Lower lobe of right lung (tissue), 2 donors: Measurements from ENCODE around the gene PDGFC. TPM values are rescaled to one million over a fixed set of nuclear protein-coding genes. Genes with fewer than 3 reads are reported as not detected.

Experiments
- ATAC-seq, 2 donors: fragments of 200-7000 bp; cut with Tn5 transposase; one replicate each; pipeline ENCODE4 v1.9.1; 2020 to 2022; ENCODE audit warnings: mild to moderate bottlenecking in 2 of 2, moderate library complexity in 2 of 2
- DNase-seq: peaks from one replicate; pipeline ENCODE4 v3.0.0-alpha.2; 2020
- H3K27ac ChIP-seq: fragments of 200-600 bp; one replicate; pipeline ENCODE4 v1.8.0; 2022
- H3K27me3 ChIP-seq: fragments of 200-600 bp; one replicate; pipeline ENCODE4 v1.8.0; 2022; ENCODE audit warnings: low read depth
- H3K36me3 ChIP-seq: fragments of 200-600 bp; one replicate; pipeline ENCODE4 v1.8.0; 2022; ENCODE audit warnings: mild to moderate bottlenecking
- H3K4me1 ChIP-seq: fragments of 200-600 bp; one replicate; pipeline ENCODE4 v1.8.0; 2022
- H3K4me3 ChIP-seq: fragments of 200-600 bp; one replicate; pipeline ENCODE4 v1.8.0; 2022; ENCODE audit warnings: mild to moderate bottlenecking
- H3K9me3 ChIP-seq: fragments of 200-600 bp; one replicate; pipeline ENCODE4 v1.8.0; 2022
- intact Hi-C: fragments of 100-400 bp; cut with DNase I; formaldehyde crosslinking; loops from one replicate; pipeline ENCODE4 v1.11.0; 2022
- total RNA-seq: library from RNA; stranded (reverse); fragmentation: NEBNext Ultra II Directional; extraction: Animal tissue kit (Norgen Biotek cat#: 25700); gene quantifications from one replicate; pipeline ENCODE4 v1.2.1, GENCODE V29; 2021
- TF ChIP-seq, protein P1 (sequence below): fragments of 200-600 bp; IDR thresholded peaks from one replicate; pipeline ENCODE4 v1.8.0; 2022; ENCODE audit warnings: antibody characterized with exemption, mild to moderate bottlenecking
- donor health status: DM: no; HTN: yes; CAD: no; lungs with severe emphysema.

The PDGFC gene
- total RNA-seq, 1 donor from 2014 or later: 30.6 TPM

DNA sequence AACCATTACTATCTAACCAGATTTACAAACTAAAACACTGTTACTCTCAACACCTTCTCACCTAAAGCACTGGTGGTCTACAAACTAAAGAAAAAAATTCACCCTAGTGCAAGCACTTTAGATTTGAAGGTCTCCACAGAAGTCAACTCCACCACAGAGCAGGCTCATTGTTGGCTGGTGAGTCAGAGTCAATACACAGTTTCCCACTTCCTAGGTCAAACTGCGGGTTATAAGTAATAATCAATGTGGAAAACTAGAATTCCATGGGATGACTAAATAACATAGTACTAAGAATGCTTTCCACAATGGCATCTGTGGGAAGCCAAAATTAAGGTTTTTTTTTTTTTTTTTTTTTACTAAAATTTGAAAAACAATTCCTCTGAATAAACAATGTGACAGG, 191.8 kb downstream of the PDGFC start:
- intact Hi-C loops: no loop called here
- H3K27ac ChIP-seq: no peak overlapping the region

DNA sequence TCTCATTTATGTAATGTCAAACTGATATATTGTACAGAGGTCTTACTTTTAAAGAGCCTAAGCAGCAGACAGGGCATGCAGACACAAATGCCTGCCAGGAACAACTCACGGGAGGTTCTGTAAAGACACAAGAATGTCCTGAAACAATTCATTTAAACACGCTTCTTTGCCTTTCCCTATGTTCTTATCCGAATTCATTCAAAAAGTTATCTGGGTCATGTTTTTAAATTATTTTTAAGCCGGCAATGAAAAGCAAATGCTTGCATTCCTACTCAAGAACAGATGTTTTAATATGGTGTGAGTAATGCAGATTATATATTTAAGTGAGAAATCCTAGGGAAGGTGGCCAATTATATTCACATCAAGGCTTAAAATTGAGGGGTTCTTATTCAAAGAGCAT, 192.6 kb downstream of the PDGFC start:
- TF ChIP-seq, protein P1, sequence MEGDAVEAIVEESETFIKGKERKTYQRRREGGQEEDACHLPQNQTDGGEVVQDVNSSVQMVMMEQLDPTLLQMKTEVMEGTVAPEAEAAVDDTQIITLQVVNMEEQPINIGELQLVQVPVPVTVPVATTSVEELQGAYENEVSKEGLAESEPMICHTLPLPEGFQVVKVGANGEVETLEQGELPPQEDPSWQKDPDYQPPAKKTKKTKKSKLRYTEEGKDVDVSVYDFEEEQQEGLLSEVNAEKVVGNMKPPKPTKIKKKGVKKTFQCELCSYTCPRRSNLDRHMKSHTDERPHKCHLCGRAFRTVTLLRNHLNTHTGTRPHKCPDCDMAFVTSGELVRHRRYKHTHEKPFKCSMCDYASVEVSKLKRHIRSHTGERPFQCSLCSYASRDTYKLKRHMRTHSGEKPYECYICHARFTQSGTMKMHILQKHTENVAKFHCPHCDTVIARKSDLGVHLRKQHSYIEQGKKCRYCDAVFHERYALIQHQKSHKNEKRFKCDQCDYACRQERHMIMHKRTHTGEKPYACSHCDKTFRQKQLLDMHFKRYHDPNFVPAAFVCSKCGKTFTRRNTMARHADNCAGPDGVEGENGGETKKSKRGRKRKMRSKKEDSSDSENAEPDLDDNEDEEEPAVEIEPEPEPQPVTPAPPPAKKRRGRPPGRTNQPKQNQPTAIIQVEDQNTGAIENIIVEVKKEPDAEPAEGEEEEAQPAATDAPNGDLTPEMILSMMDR: no peak
- Histone ChIP-seq H3K9me3 (no peaks in the 10 kb centered on the region), H3K36me3 (no peaks in the 10 kb centered on the region), H3K27me3 (no peaks in the 10 kb centered on the region), H3K4me3 (no peak overlapping the region), H3K27ac (no peak overlapping the region), H3K4me1 (no peaks in the 10 kb centered on the region)
- ATAC-seq: peak in 1 of 2 donors; percentile 7
- no peak for DNase-seq
- intact Hi-C loops: no loop called here

More for the DNA sequence above, 191.8 kb downstream of the PDGFC start:
- no peaks in the 10 kb centered on the region for H3K27me3 ChIP-seq
- no peaks in the 10 kb centered on the region for H3K9me3 ChIP-seq
- H3K4me1 ChIP-seq: no peaks in the 10 kb centered on the region
- TF ChIP-seq, protein P1: no peak
- no peak overlapping the region for H3K4me3 ChIP-seq
- DNase-seq (no peak), ATAC-seq (no peak)
- H3K36me3 ChIP-seq: no peaks in the 10 kb centered on the region

DNA sequence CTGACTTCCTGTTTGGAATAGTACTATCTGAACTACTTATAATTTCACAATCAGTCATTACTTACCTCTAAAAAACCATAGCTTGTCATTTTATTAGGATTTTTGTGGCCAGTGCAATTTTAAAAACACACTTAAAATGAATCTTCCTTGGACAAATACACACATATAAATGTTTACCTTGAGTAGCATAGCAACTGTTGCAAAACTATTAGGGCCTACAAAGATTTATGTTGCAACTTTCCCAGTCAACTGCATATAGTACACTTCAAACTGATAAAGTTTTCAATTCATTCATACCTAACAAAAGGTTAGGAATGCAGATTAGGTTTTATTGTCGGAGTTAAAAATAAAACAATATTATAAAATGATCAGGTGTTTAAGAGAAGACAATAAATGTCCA, 193.0 kb downstream of the PDGFC start:
- peak; percentile 61 to 64 for ATAC-seq
- Histone ChIP-seq H3K4me1 (no peaks in the 10 kb centered on the region), H3K9me3 (no peaks in the 10 kb centered on the region), H3K4me3 (no peak overlapping the region), H3K27ac (no peak overlapping the region), H3K36me3 (no peaks in the 10 kb centered on the region), H3K27me3 (no peaks in the 10 kb centered on the region)
- no peak for DNase-seq
- intact Hi-C loops: no loop called here
- TF ChIP-seq, protein P1: no peak

DNA sequence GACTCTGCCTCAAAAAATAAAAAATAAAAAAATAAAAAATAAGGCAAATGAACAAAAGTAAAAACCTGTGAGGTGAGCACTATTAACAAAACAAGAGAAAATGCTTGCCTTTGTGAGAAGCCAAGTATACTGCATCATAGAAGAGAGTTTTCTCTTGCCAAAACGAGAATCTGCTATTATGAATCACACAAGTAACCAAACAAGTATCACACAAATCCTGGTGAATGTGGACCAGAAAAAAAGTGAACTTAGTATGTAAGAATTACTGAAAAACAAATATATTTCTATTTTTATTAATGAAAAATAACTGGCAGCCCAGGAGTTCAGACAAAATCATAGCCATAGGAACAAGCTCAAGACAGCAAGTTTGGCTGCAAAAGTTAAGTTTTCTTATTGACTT, 193.5 kb downstream of the PDGFC start:
- Histone ChIP-seq H3K36me3 (no peaks in the 10 kb centered on the region), H3K4me1 (no peaks in the 10 kb centered on the region), H3K4me3 (no peak overlapping the region), H3K27ac (peak overlapping the region; percentile 1), H3K27me3 (no peaks in the 10 kb centered on the region), H3K9me3 (no peaks in the 10 kb centered on the region)
- ATAC-seq (no peak), DNase-seq (no peak)
- TF ChIP-seq, protein P1: no peak
- intact Hi-C loops: no loop called here

DNA sequence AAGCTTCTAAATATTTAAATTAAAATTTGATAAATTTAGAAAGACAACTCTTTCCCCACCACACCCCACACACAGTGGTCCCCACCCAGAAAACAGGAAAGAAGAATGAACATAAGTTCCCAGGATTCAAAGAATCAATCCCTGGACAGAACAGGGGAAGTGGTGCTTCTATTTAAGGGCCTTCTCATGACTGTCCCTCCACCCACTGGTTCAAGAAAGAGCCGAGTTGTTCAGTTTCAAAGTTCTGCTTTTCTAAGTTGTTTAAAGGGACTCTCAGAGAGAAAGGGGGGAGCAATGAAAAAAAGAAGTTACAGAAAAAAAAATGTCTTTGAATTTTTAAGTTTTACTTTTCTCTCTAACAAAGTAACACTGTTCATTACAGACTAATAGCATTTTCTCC, 195.8 kb downstream of the PDGFC start:
- Histone ChIP-seq H3K4me1 (peaks cover 19% of the 10 kb centered on the region), H3K9me3 (no peaks in the 10 kb centered on the region), H3K36me3 (no peaks in the 10 kb centered on the region), H3K27ac (peak overlapping the region; percentile 4), H3K4me3 (no peak overlapping the region), H3K27me3 (no peaks in the 10 kb centered on the region)
- ATAC-seq: peak; percentile 55 to 56
- TF ChIP-seq, protein P1: no peak
- intact Hi-C loops: no loop called here
- no peak for DNase-seq

DNA sequence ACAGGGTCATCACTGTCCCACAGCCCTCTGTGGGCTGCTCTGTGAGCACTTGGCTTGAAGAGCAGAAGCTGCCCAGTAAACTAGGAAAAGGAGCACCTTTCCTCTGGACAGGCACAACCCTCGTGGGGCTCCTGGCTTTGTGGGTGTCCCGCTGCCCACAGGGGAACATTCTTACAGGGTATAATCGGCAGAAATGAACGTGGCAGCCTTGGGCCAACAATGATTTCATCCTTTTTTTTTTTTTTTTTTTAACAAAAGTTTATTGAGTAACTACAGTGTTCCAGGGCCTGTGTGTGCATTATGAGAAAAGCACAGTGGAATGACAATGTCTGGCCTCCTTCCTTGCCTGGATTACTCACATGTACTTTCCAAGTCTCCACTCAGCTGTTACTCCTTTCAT, 197.2 kb downstream of the PDGFC start:
- TF ChIP-seq, protein P1: no peak
- Histone ChIP-seq H3K27me3 (no peaks in the 10 kb centered on the region), H3K9me3 (no peaks in the 10 kb centered on the region), H3K36me3 (no peaks in the 10 kb centered on the region), H3K4me3 (no peak overlapping the region), H3K4me1 (peaks cover 28% of the 10 kb centered on the region), H3K27ac (no peak overlapping the region)
- intact Hi-C loops: no loop called here
- ATAC-seq (peak; percentile 12 to 38), DNase-seq (no peak)
